SK-N-MC (cell line): ENCODE results near the gene PDIA2.
"Not testable (repeated sequence)": the region's sequence is repeated elsewhere in the genome, so short reads cannot be mapped to it uniquely, and the experiment has no call there.

Source experiments
- EZH2 ChIP-seq: fragments of 200-600 bp; sonication (generic); IDR thresholded peaks from one replicate; pipeline ENCODE4 v1.6.1; 2017; ENCODE audit warnings: antibody characterized with exemption
- FOXP2 ChIP-seq: optimal IDR thresholded peaks from 2 replicates; pipeline ENCODE3; 2011; ENCODE audit warnings: mild to moderate bottlenecking, moderate library complexity; ENCODE audit not compliant: insufficient read depth; ENCODE audit errors: extremely low read length, control extremely low read depth
- POLR2AphosphoS5 ChIP-seq: IDR thresholded peaks from 2 replicates; pipeline ENCODE4 v1.6.1; 2012; ENCODE audit warnings: mild to moderate bottlenecking, low read depth, low read length, borderline replicate concordance

- not testable (repeated sequence) for TF ChIP-seq EZH2, POLR2AphosphoS5, FOXP2
Observed at GRCh38 chr16:258091-258490, 24.9 kb upstream of the PDIA2 start.
